NCI-H2196 (cell line): ENCODE results near the gene SBF2.
"Not testable (repeated sequence)": the region's sequence is repeated elsewhere in the genome, so short reads cannot be mapped to it uniquely, and the experiment has no call there.

Experiments
- DNase-seq: peaks from one replicate; lab custom pipeline; 2025; ENCODE audit not compliant: unreplicated experiment; lab: John Stamatoyannopoulos, UW

Gene SBF2

DNA sequence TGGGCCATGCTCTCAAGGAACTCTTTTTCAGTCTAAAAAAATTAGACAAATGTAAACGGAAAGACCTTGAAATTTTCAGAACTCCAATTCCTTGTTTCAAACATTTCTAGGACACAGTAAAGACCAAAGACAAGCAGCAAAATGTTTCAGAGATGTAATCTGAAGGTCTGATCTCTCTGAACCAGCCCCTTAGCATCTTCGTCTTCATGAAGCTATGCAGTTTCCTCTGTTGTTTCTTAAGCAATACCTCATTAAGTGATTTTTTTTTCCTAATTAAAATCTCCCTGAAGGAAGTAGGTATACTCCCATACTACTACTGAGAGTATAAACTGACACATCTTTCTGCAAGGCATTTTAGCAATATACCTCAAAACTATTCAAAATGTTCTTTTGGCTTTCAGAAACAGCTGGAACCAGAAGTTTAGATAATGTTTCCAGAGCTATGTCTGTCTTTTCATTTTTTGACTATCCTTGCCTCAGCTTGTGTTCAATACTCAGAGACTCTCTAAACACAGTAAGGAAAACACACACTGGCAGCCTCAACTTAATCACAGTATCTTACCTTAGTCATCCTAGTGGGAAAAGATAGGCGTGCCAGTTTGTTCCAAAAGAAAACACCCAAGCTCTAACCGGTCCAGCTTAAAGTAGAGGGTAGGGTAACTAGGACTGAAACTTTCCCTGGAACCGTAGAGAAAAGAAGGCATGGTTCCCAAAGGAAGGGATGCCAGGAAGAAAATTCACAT is 25.1 kb downstream of the SBF2 start:
- no peak for DNase-seq

DNA sequence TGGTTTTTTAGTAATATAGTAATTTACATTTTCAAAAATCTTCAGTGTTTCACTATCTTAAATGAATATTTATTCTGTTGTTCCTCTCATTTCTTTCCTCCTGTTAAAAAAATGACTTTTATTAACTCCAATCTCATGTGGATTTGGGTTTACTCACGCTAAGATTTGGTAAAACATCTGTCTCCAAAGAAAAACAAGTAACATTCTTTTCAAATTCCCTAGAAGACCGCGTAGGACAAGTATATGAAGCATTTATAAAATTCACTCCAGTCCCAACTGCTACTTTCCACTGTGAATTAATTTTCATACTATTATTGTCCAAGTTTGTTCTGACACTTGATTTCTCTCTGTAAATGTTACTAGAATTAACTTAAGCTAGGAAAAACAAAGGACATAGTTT is 26.2 kb downstream of the SBF2 start:
- no peak for DNase-seq

DNA sequence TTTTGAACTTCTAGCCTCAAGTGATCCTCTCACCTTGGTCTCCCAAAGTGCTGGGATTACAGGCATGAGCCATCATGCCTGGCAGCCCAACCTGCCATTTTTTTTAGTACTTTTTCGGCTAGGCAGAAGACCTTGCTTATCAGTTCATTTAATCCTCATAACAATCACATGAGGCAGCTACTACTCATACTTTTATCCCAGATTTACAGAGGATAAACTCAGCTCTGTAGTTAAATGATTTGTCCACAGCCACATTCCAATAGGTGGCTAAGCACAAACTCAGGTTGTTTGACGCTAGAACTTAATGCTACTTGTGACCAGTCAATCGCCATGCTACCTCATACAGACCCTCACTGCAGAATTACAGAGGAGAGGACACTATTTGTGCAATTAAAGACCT is 28.1 kb downstream of the SBF2 start:
- no peak for DNase-seq

DNA sequence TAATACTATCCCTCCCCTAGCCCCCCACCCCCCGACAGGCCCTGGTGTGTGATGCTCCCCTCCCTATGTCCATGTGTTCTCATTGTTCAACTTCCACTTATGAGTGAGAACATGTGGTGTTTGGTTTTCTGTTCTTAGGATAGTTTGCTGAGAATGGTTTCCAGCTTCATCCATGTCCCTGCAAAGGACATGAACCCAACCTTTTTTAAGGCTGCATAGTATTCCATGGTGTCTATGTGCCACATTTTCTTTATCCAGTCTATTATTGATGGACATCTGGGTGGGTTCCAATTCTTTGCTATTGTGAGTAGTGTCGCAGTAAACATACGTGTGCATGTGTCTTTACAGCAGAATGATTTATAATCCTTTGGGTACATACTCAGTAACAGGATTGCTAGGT is 29.3 kb downstream of the SBF2 start:
- not testable (repeated sequence) for DNase-seq

DNA sequence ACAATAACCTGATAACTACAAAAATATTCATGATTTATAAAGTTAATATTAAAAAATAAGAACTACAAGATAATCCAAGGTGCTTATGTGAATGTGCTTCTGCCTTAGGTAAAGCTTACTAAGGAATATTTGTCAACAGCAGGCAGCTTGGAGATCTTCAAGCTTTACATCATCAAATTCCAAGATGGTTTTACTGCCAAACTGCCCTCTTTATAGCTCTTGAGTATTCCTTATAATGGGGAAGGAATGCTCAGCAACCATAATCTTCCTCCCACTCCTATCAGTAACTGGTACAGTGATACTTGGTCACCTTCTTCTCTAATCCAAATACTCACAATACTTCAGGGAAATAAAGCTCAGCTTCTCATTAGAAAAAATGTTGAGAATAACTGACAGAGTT is 30.1 kb downstream of the SBF2 start:
- no peak for DNase-seq

DNA sequence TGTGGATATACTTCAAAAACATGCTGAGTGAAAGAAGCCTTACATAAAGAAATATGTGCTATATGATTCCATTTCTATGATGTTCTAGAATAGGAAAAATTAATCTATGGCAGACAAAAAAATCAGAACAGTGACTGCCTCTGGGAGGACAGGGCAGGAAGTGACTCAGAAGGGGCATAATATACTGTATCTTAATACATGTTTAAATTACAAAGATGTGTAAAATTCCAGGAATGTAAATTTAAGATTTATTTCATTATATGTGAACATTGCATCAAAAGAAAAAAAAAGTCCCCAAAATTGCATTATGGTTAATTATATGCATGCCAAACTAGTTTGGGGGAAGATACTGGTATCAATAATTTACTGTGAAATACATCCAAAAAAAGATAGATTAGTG is 32.2 kb downstream of the SBF2 start:
- no peak for DNase-seq

DNA sequence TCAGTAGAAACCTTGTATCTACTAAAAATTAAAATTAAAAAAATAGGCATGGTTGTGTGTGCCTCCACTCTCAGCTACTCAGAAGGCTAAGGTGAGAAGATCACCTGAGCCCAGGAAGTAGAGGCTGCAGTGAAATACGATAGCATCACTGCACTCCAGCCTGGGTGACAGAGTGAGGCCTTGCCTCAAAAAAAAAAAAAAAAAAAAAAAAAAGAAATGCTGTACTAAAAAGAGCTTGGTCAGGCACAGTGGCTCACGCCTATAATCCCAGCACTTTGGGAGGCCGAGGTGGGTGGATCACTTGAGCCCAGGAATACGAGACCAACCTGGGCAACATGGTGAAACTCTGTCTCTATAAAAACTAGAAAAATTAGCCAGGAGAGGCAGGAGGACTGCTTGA is 36.5 kb downstream of the SBF2 start:
- DNase-seq = no peak

DNA sequence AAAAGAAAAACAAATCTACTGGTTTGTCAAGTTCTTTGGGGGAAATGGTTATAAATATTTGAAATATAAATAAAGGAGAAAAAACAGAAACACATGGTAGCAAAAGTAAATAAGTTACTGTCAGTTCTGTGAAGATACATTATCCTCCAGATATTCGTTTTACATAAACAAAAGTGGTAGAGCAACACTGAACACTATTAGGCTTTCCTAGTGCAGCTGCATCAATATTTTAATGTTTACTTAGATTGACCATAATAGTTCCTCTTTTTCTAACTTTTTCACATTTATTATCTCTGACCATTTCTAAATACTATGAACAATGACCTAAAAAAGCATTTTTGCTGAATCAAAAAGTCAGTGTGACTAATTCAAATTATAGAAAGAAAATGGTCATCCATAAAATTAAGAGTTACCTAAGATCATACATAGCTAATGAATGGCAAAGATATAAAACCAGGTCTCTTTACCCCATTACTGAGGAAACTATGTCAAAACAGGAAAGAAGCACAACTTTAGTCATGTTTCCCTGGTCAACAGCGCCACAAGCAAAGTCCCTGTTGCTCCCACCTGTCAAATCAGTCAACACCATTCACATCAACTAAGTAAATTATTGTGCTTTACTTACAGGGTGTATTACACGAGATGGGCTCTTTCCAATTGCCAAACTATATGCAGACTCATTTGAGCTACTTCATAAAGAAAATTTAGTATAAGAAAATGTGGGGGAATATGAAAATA is 38.5 kb downstream of the SBF2 start:
- no peak for DNase-seq

DNA sequence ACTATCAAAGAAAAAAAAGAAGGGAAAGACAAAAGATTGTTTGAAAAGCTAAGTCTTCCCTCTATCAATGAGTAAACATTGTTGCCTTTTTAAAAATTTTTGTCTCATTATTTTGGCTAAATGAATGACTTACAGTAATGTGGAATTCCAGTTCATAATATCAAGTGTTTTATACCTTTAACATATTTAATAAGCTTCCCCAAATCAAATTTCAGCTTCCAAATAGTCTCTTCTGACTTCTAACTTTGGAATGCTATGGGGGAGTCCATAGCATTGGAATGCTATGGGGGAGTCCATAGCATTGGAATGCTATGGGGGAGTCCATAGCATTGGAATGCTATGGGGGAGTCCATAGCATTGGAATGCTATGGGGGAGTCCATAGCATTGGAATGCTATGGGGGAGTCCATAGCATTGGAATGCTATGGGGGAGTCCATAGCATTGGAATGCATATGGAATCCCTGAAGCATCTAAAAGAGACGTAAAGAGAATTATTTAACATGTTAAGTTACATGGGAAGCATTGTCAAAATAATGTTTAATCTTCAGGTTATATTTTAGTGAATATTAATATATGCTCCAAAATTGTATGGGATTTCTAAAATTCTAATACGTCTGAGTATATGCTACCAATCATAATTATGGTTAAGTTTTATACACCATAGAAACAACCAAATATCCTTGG is 44.4 kb downstream of the SBF2 start:
- not testable (repeated sequence) for DNase-seq

DNA sequence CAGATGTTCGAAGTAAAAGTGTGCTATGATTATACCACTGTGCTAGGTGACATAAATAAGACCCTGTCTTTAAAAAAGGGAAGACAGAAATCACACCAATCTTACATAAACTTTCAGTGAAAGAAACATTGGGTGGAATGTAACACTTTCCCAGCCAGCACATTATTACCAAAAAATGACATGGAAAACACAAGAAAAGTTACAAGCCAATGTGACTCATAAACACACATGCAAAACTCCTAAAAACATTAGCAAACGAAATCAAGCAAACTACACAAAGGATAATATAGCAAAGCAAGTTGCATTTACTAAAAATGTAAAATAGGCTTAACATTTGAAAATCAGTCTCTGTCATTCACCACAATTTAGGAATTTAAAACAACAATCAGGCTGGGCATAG is 47.0 kb downstream of the SBF2 start:
- DNase-seq = no peak

DNA sequence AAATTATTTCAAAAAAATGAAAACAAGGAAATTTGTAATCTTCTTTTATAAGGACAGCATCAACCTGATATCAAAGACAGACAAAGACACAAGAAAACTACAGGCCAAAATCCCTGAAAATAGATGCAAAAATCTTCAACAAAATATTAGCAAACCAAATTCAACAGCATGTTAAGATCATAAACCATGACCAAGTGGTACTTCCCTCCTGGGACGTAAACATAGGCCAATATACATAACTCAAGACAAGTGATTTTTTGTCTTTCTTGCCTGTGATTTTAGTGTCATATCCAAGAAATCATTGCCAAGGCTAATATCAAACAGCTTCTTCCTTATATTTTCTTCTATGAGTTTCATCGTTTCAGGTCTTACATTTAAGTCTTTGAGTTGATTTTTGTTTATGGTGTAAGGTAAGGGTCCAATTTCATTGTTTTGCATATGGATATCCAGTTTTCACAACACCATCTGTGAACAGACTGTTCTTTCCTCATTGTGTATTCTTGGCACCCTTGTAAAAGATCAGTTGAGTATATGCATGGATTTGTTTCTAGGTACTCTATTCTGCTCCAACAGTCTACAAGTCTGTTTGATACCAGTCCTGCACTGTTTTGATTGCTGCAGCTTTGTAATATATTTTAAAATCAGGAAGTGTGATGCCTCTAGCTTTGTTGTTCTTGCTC is 50.0 kb downstream of the SBF2 start:
- DNase-seq = no peak

DNA sequence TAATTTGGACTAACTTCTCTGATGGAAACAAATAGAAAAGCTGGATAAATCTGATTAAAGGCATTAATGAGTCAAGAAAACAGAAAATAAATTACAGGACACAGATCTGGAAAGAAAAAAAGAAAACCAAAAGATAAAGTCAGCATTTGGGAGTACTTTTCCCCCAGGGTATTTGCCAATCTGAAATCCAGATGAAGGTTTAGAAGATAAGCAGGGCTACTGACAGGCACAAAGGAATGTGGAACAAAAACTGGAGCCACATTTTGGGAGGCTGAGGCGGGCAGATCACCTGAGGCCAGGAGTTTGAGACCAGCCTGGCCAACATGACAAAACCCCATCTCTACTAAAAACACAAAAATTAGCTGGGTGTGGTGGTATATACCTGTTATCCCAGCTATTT is 57.2 kb downstream of the SBF2 start:
- no peak for DNase-seq

DNA sequence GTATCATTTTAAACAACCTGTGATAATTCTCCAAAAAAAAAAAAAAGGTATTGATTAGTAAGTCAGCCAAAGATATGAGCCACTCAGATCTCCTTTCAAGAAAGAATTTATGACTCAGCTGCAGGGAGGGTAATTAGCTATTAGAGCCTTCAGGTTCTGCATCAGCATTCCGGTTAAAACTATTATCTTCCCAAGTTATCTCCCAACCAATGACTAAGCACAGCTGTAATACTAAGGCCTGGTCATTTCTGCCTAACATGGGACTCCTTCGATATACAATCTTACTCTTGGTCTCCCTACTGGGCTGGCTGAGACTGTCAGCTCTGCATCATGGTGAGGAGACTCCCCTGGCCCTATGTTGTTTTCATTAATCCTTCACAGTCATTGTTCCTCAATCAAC is 60.4 kb downstream of the SBF2 start:
- DNase-seq = no peak

DNA sequence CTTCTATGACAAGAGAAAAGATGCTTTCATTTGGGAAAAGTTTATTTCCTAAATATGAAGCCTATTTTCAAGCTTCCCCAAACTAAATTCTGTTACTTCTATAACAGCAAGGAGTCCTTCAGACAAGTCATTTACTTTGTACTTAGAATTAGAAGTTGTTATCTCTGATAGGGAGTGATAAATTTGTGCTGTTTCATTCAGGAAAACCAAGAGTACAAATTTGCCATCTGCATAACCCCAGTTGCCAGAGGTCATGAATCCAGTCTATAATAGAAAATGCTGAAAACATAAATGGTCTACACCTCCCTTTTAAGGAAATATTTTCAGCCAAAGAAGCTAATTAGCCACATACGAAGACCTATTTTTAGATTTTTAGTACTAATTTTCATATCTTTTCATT is 61.3 kb downstream of the SBF2 start:
- no peak for DNase-seq

DNA sequence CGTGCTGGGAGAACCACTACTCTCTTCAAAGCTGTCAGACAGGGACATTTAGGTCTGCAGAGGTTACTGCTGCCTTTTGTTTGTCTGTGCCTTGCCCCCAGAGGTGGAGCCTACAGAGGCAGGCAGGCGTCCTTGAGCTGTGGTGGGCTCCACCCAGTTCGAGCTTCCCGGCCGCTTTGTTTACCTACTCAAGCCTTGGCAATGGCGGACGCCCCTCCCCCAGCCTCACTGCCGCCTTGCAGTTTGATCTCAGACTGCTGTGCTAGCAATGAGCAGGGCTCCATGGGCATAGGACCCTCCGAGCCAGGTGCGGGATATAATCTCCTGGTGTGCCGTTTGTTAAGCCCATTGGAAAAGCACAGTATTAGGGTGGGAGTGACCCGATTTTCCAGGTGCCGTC is 62.2 kb downstream of the SBF2 start:
- DNase-seq = not testable (repeated sequence)

DNA sequence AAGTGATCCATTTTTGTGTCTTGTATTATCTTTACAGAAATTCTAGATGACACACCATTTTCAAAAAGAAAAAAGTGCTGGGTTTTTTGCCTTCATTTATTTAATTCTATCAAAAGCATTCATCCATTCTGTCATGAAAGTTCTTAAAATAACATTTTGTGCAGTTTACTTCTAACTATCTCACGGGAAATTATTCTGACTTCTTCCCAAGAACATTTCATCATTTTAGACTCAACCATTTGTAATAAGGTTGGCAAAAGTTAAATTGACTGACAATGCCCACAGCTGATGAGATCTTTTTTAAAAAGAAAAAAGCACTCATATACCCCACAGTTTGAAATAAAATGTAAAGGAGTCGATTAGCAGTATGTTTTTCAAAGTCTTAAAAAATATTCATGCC is 68.5 kb downstream of the SBF2 start:
- DNase-seq = no peak

DNA sequence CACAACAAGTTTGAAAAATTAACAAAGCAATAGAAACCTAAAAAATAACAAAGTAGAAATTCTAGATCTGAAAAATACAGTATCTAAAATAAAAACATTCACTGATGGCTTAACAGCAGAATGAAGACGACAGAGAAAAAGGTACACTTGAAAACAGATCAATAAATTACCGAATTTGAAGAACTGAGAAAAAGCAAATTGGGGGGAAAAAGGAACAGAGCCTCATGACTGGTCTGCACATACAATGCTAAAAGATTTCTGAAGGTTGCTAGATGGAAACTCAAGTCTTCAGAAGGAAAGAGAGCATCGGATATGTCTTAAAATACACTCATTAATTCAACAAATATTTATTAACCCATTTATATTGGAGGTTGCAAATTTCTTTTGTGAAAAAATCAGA is 71.6 kb downstream of the SBF2 start:
- DNase-seq = no peak

DNA sequence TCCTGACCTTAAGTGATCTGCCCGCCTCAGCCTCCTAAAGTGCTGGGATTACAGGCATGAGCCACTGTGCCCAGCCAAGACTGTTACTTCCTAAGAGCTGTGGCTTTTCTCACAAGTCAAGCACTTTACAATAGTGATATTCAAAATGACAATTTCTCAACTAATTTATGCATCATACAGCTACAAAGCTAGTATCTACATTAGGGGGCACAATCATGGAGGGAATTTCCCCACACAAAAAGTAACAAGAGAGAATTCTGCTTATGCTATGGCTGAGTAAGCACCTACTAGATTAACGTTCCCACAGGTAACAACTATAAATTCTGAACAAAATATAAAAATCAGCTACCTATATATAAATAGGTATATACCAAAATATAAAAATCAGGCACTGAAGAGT is 72.7 kb downstream of the SBF2 start:
- DNase-seq = no peak

DNA sequence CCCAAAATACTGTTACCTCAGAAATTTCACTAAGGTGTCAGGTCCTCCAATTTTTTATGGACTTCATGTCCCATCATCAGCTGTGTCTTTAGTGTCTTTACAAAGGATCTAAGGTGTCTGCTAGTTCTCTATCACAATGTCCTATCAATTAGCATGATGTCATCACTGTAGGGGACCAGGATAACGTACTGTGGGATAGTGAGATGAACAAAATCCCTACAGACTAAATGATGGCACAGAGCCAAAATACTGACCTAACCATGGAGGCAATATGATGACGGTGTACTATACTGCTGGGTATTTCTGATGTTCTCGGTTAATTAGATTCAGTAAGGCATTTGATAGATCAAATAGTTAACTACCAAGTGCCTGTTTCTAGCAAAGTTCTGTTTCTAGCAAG is 82.5 kb downstream of the SBF2 start:
- no peak for DNase-seq

DNA sequence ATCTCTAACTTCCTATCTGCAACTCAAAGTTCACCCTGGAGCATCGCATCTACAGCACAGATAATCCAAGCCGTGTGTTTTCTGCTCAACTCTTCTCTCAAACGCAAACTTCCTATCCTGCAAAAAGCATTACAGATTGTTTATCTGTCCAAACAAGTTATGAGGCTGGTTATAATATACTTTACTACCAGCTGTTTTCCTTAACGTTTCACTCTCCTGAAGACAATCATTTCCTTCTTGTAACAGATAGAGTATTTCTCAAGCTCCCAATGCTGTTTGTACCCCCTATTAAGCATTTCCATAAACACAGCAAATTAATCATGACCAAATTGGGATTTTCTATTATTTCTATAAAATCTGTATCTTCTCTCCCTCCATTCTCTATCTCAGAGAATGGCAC is 84.7 kb downstream of the SBF2 start:
- DNase-seq = no peak

DNA sequence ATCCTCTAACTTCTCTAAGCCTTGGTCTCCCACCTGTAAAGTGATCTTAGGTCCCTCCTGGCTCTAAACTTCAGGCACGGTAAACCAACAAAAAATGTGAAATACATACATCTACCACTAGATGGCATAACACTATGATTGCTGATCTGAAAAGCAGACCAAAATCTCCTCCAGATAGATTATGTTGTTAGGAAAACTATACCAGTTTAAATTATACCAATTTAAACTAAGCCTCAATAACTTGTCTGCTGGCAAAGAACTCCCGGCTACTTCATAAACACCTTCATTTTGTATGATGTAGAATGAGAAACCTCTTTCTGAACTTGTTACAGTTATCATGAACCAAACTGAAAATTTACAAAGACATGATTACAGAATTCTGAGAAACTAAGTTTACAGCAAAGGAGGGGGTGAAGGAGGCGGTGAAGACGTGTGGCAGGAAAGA is 85.9 kb downstream of the SBF2 start:
- peak; percentile 47 for DNase-seq

DNA sequence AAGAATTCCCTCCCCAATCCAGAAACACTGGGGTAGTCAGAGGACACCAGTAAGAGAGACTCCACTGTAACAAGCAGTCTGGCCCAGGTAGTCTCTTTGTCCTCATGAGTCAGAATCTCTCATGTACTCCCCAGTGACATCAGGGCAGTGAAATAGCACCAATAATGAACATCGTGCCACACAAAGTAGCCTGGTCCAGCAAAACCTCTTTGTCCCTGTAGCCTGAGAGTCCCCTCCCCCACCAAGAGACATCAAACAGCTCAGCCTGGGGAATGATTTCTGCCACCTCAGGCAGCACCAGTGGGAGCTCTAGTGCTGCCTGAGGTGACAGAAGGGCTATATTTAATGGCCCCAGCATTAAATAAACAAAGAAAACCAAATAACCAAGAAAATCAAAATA is 88.1 kb downstream of the SBF2 start:
- DNase-seq = no peak
